OCI-M2 (cell line): Measurements from ENCODE around the gene C6orf118.

Experiments
- DNase-seq: peaks from one replicate; lab custom pipeline; 2025; ENCODE audit not compliant: unreplicated experiment; lab: John Stamatoyannopoulos, UW

Gene C6orf118

DNA sequence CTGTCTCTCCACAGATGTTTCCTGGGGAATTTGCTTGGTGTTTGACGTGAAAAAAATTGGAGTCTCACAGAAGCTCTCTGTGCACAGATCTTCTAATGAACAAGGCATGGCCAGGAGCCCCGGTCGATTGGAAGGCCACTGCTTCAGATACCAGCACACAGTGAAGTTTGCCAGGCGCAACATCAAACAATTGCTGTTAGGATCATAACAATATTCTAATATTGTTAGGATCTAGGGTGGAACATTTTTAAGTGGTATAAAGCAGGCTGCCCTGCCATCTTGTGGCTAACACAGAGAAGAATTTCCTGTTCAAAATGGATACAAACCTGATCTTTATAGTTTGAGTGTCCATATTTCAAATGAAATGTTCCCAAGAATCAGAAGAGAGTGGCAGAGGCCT lies 64.1 kb downstream of the C6orf118 start:
- DNase-seq = no peak

DNA sequence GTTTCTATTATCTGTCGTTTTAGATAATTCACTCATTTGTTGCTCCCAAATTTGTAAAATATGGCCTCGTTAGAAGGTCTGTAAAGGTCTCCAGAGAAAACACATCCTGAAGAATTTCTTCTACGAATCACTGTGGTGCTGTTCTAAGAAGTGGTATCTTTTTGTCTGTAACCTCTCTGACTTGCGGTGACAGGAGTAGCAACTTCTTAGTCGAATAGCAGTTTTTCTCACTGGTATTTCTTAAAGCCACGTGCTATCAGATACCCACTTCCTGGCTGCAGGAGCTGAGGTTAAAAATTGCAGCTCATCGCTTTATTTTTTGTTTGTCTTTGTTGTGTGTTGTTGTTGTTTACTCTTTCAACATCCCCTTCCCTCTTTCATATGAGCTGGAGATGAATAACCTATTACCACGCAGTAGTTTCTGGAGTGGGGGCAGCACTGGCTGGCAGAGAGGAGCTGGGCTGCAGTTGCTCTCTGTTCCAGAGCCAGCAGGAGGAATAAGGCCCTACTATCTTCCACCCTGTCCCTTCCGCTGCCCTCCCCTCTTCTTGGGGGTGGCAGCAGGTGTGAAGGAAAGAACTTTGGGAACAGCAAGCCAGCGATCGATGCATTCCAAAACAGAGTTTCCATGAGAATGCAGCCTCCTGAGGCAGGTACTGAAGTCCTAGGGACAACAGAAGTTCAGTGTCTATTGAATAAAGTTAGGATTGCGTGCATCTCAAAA lies 64.7 kb downstream of the C6orf118 start:
- DNase-seq = no peak

DNA sequence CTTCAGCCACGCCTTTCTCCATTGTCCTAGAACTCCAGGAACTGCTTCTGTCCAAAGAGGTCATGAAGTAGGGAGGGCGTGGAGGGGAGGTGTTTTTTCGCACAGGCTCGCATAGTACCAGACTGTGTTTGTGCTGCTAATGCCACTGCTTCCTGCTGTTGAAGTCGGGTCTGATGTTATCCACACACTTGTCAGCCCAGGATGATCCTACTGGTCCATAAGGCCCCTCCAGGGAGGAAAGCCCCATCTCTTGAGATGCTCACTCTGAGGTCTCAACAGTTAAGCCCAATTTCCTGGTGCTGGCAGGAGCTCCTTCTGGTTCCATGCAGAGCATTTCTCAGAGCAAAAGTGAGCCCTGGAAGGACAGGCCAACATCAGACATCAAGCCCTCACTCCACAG lies 65.6 kb downstream of the C6orf118 start:
- no peak for DNase-seq

DNA sequence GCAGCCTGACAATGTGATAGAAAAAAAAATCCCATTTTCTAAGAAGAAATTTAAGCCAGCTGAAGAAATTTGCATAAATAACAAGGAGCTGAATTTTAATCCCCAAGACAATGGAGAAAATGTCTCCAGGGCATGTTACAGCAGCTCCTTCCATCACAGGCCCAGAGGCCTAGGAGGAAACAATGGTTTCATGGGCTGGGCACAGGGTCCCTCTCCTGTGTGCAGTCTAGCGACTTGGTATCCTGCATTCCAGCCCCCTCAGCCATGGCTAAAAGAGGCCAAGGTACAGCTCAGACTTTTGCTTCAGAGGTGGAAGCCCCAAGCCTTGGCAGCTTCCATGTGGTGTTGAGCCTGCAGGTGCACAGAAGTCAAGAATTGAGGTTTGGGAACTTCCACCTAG lies 73.1 kb downstream of the C6orf118 start:
- DNase-seq = no peak

DNA sequence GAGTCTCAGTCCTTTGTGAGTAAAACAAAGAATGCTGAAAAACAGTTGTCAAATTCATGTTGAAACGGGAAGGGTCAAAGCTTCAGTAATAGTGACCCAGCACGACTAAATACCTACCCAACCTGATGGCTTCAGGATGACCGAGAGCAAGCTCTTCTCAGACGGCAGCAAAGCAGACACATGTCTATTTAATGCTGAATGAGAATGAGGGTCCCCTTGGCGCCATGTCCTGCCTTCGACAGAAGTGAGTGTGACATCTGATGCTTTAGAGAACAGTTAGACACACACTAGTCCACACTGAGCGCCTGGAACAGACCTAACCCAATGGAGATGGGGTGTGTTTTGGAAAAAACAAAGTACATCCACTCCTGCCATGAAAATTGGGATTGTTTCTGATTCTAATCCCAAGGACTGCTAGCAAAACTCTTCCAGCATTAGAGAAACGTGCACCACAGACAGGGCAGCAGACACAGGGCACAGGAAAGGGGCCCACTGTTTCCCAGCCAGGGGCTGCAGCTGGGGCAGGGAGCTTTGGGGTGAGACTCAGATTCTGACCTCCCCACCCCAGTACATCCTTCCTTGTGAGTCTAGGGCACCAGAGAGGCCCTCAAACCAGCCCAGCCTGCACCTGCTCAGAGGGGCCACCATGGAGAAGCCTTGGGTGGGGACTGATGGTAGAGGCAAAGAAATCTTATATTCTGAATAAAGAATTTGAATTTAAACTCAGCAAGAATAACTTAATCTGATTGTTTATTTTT lies 76.5 kb downstream of the C6orf118 start:
- no peak for DNase-seq

DNA sequence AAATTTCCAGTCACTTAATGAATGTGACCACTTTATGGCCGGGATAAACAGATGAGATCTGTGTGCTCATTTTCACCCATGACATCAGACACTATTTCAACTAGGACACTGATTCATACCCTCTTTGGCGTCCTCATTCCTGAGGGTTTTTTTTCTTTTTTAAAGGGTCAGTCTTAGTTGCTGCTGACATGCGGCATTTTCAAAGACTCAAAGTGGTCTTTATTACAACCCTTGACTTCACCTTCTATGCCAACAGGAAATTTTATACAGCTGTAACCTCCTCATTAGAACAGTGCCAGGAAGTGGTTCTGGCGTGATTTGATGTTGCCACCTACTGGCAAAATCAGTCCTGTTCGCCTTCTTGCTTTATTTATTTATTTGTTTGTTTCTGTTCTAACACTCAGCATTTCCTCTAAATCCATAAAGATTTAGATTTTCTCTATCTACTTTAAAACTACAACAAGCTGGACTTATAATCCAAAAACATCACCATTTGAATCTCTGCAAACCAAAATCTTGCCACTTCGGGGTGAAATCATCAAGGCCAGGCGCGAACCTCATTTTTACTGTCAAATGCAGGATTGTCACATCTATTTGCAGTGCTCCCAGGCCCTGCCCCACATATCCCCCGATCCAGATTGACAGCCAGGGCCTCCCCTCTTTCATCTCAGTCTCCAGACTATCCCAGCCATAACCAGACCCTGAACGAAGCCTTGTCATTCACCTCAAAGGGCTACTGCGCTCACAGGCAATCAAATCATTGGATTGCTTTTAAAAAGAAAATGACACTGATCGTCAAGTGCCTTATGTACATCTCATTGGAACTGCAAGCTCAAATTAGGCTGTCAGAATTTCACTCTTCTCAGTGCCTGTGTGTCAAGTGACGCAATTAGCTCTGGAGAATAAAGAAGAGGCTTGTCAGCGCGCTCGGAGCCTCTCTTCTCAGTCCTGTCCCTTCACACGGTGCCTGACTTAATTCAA lies 77.5 kb downstream of the C6orf118 start:
- DNase-seq = no peak

DNA sequence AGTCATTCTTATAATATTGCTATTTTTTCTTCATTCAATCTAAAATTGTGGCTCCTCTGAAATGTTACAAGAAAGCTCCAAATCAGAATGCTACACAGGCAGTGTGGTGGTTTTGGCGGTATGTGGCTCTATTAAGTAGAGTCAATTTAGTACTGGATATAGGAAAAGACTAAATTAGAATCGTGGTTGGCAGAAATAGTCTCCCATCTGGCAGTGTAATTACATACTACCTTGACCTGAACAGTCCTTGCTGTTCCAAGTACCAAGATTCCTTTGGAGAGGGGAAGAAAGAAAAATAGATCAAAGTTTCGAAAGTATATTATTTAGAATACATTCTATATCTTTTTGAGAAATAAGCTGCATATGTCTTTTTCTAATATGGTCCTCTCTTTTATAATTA lies 78.2 kb downstream of the C6orf118 start:
- DNase-seq = no peak
